HepG2 (cell line): ENCODE data around the gene MKX. TPM values are rescaled to one million over a fixed set of nuclear protein-coding genes. Genes with fewer than 3 reads are reported as not detected.

ENCODE experiments used
- ATAC-seq: fragments of 200-7000 bp; cut with Tn5 transposase; 3 replicates; pipeline ENCODE4 v1.9.1; 2020; ENCODE audit warnings: mild to moderate bottlenecking, moderate library complexity
- BruUV-seq: library from RNA; stranded (reverse); fragments of 400-500 nt; replicated peaks from 2 replicates; lab custom pipeline; 2021; lab: Mats Ljungman, UMichigan
- CTCF ChIA-PET: fragments of 300-600 bp; formaldehyde crosslinking; extraction: SDS; loops from one replicate; lab custom pipeline; 2021; ENCODE audit warnings: low total read pairs, inconsistent platforms, low intra/inter-chr PET ratio; lab: Yijun Ruan, JAX
- POLR2A ChIA-PET: fragments of 350-600 bp; sonication (Branson Sonifier 250); formaldehyde crosslinking; loops from one replicate; lab custom pipeline; 2020; ENCODE audit warnings: antibody characterized with exemption, inconsistent platforms; lab: Yijun Ruan, JAX
- DNase-seq: peaks from one replicate; pipeline ENCODE4 v3.0.0-alpha.2; 2015; ENCODE audit warnings: low spot score
- FAIRE-seq: peaks from 3 replicates; lab custom pipeline; 2011; peaks lifted over from hg19 to GRCh38; lab: Jason Lieb, UNC
- H2AFZ ChIP-seq: one replicate; pipeline ENCODE4 v1.6.1; 2011; ENCODE audit warnings: low read length, inconsistent platforms
- H3K27ac ChIP-seq: fragments of 300-600 bp; 3 replicates; pipeline ENCODE4 v1.8.0; 2011; ENCODE audit warnings: mixed run types, mild to moderate bottlenecking, mixed read lengths, low read length, inconsistent platforms; ENCODE audit not compliant: insufficient read depth; ENCODE audit errors: extremely low read length
- H3K27me3 ChIP-seq, 2 experiments: fragments of 200-600 bp in 1 of 2; 2 replicates in 1 of 2; 3 replicates in 1 of 2; pipeline versions ENCODE4 v1.6.0 to v1.8.0; 2011; ENCODE audit warnings: low read length in 2 of 2, mild to moderate bottlenecking in 2 of 2, moderate library complexity in 2 of 2, inconsistent platforms in 1 of 2; ENCODE audit not compliant: insufficient read depth in 2 of 2, control insufficient read depth in 1 of 2
- H3K36me3 ChIP-seq, 2 experiments: fragments of 200-600 bp in 1 of 2; replicated peaks in 1 of 2; 2 replicates in 1 of 2; 3 replicates in 1 of 2; pipeline versions ENCODE4 v1.5.1 to v1.8.0; 2011; ENCODE audit warnings: low read length in 2 of 2, inconsistent platforms in 1 of 2; ENCODE audit not compliant: insufficient read depth in 2 of 2, control insufficient read depth in 1 of 2
- H3K4me1 ChIP-seq: 2 replicates; pipeline ENCODE4 v1.5.1; 2012; ENCODE audit warnings: low read length, inconsistent platforms; ENCODE audit not compliant: insufficient read depth
- H3K4me2 ChIP-seq: 2 replicates; pipeline ENCODE4 v1.6.0; 2011; ENCODE audit warnings: low read depth, low read length, inconsistent platforms
- H3K4me3 ChIP-seq, 3 experiments: fragments of 200-600 bp in 1 of 3; sonication (generic), shearing (Covaris generic) in 1 of 3; replicated peaks in 1 of 3; 2 replicates each; pipeline ENCODE4 v1.5.1; 2011 to 2016; ENCODE audit warnings: low read length in 3 of 3, inconsistent platforms in 2 of 3, low read depth in 2 of 3, mild to moderate bottlenecking in 2 of 3, control low read depth in 1 of 3, mixed read lengths in 1 of 3; ENCODE audit not compliant: insufficient read depth in 1 of 3
- H3K79me2 ChIP-seq: one replicate; pipeline ENCODE4 v1.6.1; 2011; ENCODE audit warnings: low read length, inconsistent platforms; ENCODE audit not compliant: insufficient read depth
- H3K9ac ChIP-seq: 2 replicates; pipeline ENCODE4 v1.6.0; 2011; ENCODE audit warnings: mild to moderate bottlenecking, low read depth, low read length, inconsistent platforms; ENCODE audit not compliant: insufficient read depth
- H3K9me3 ChIP-seq: 2 replicates; pipeline ENCODE4 v1.5.1; 2012; ENCODE audit warnings: mild to moderate bottlenecking, low read length
- H4K20me1 ChIP-seq: 2 replicates; pipeline ENCODE4 v1.6.0; 2011; ENCODE audit warnings: inconsistent platforms, mild to moderate bottlenecking, low read length, moderate library complexity; ENCODE audit not compliant: insufficient read depth
- AGO2 ChIP-seq: fragments of 200-400 bp; formaldehyde crosslinking; optimal IDR thresholded peaks from 2 replicates; pipeline ENCODE3; 2017; ENCODE audit warnings: mild to moderate bottlenecking, low read depth, low read length, moderate library complexity
- CEBPG ChIP-seq: IDR thresholded peaks from 2 replicates; pipeline ENCODE4 v1.6.1; 2016
- KAT7 ChIP-seq: IDR thresholded peaks from 2 replicates; pipeline ENCODE4 v1.6.1; 2018; ENCODE audit warnings: borderline replicate concordance, missing compliant biosample characterization
- NCOA5 ChIP-seq: sonication (generic); formaldehyde crosslinking; IDR thresholded peaks from 2 replicates; pipeline ENCODE4 v1.4.0; 2020; ENCODE audit warnings: missing genetic modification reagents
- NFATC3 ChIP-seq: sonication (generic); formaldehyde crosslinking; IDR thresholded peaks from 2 replicates; pipeline ENCODE4 v1.5.1; 2020; ENCODE audit warnings: mild to moderate bottlenecking, missing genetic modification reagents
- PHB2 ChIP-seq: fragments of 450-650 bp; IDR thresholded peaks from 2 replicates; pipeline ENCODE4 v1.6.1; 2018; ENCODE audit not compliant: partially characterized antibody
- RFXANK ChIP-seq: IDR thresholded peaks from 2 replicates; pipeline ENCODE4 v1.6.1; 2016
- THYN1 ChIP-seq: sonication (generic); formaldehyde crosslinking; IDR thresholded peaks from 2 replicates; pipeline ENCODE4 v1.8.1; 2023; ENCODE audit warnings: low read depth, mild to moderate bottlenecking, moderate library complexity, missing genetic modification reagents, borderline replicate concordance
- TP53 ChIP-seq: sonication (generic); formaldehyde crosslinking; conservative IDR thresholded peaks from 2 replicates; pipeline ENCODE4 v1.4.0; 2020; ENCODE audit warnings: missing genetic modification reagents
- TSC22D2 ChIP-seq: sonication (generic); formaldehyde crosslinking; IDR thresholded peaks from 2 replicates; pipeline ENCODE4 v1.5.1; 2020; ENCODE audit warnings: missing genetic modification reagents, mild to moderate bottlenecking, borderline replicate concordance
- YEATS4 ChIP-seq: sonication (generic); formaldehyde crosslinking; IDR thresholded peaks from 2 replicates; pipeline ENCODE4 v1.4.0; 2020; ENCODE audit warnings: missing genetic modification reagents, borderline replicate concordance
- ZBTB43 ChIP-seq: sonication (generic); formaldehyde crosslinking; conservative IDR thresholded peaks from 2 replicates; pipeline ENCODE4 v1.4.0; 2020; ENCODE audit warnings: missing genetic modification reagents
- ZNF274 ChIP-seq: sonication (generic); formaldehyde crosslinking; IDR thresholded peaks from 2 replicates; pipeline ENCODE4 v1.5.1; 2020; ENCODE audit warnings: mild to moderate bottlenecking, missing genetic modification reagents
- ZNF296 ChIP-seq: sonication (generic); formaldehyde crosslinking; conservative IDR thresholded peaks from 2 replicates; pipeline ENCODE4 v1.5.0; 2020; ENCODE audit warnings: mild to moderate bottlenecking, missing genetic modification reagents
- ZNF670 ChIP-seq: sonication (generic); formaldehyde crosslinking; IDR thresholded peaks from 2 replicates; pipeline ENCODE4 v1.8.0; 2022; ENCODE audit warnings: mild to moderate bottlenecking, missing genetic modification reagents, borderline replicate concordance
- ZNF691 ChIP-seq: sonication (generic); formaldehyde crosslinking; IDR thresholded peaks from 2 replicates; pipeline ENCODE4 v1.4.0; 2020; ENCODE audit warnings: missing genetic modification reagents, low read depth, mild to moderate bottlenecking, borderline replicate concordance
- ZNF784 ChIP-seq: sonication (generic); formaldehyde crosslinking; IDR thresholded peaks from 2 replicates; pipeline ENCODE4 v1.5.1; 2020; ENCODE audit warnings: missing genetic modification reagents, mild to moderate bottlenecking, borderline replicate concordance
- in situ Hi-C: cut with HindIII; loops from 2 replicates; pipeline ENCODE4 v1.10.0; 2017; ENCODE audit warnings: low pct_unique_long_range_greater_than_20kb; ENCODE audit not compliant: extremely low pct_ligation_motif_present
- intact Hi-C: fragments of 100-400 bp; cut with micrococcal nuclease; formaldehyde crosslinking; loops from one replicate; pipeline ENCODE4 v1.10.0; 2022; ENCODE audit not compliant: unreplicated experiment
- polyA plus RNA-seq, 8 experiments: library from polyadenylated mRNA; depleted of rRNA in 3 of 8; stranded (reverse) in 7 of 8; unstranded in 1 of 8; fragments of >200 nt; fragmentation: Illumina TruSeq in 4 of 8; extraction: Trizol in 4 of 8; gene quantifications; 2 replicates each; pipeline versions ENCODE4 v1.2.1 to v1.2.3, GENCODE V29; 2011 to 2016; ENCODE audit warnings: low read depth in 4 of 8, missing spikeins in 1 of 8, mixed read lengths in 1 of 8; ENCODE audit not compliant: insufficient read depth in 1 of 8
- total RNA-seq, 5 experiments: library from RNA; depleted of rRNA; stranded (reverse); fragments of >200 nt; fragmentation: Illumina TruSeq; extraction: Trizol; gene quantifications; 2 replicates each; pipeline ENCODE4 v1.2.3, GENCODE V29; 2016; ENCODE audit warnings: low read depth in 1 of 5
- TF ChIP-seq, protein P1 (sequence below): sonication (generic); formaldehyde crosslinking; conservative IDR thresholded peaks from 2 replicates; pipeline ENCODE4 v1.4.0; 2020; ENCODE audit warnings: mild to moderate bottlenecking, missing genetic modification reagents, moderate library complexity
- TF ChIP-seq, protein P2 (sequence below): IDR thresholded peaks from 2 replicates; pipeline ENCODE4 v1.6.1; 2016; ENCODE audit warnings: control low read depth

MKX gene
- total and polyA plus RNA-seq, 2 of the 13 experiments (the other 11 are each of a cell fraction or from before 2014, with no cell fraction given): not detected

GRCh38 chr10:27710014-27710413 lies 35.6 kb downstream of the MKX start:
- intact Hi-C loops: no loop called here

More at GRCh38 chr10:27710014-27710413, 35.6 kb downstream of the MKX start:
- Histone ChIP-seq H3K9ac (no peak overlapping the region), H3K27ac (no peak overlapping the region), H4K20me1 (no peaks in the 10 kb centered on the region), H3K27me3 (no peaks in the 10 kb centered on the region; a peak in 1 of 5 replicates), H3K9me3 (no peaks in the 10 kb centered on the region), H3K79me2 (no peaks in the 10 kb centered on the region), H2AFZ (no peak overlapping the region), H3K4me2 (no peak overlapping the region), H3K4me3 (no peak overlapping the region), H3K4me1 (no peaks in the 10 kb centered on the region), H3K36me3 (no peaks in the 10 kb centered on the region)
- in situ Hi-C loops: no loop called here
- POLR2A ChIA-PET: no interaction called here
- no peak for ATAC-seq
- no peak for DNase-seq
- no TSS peak for BruUV-seq
- CTCF ChIA-PET: no interaction called here
- FAIRE-seq: no peak
- no peak for TF ChIP-seq AGO2
- no peak for TF ChIP-seq ZBTB43 (CRISPR knock-in tag)
- TF ChIP-seq, protein P1, sequence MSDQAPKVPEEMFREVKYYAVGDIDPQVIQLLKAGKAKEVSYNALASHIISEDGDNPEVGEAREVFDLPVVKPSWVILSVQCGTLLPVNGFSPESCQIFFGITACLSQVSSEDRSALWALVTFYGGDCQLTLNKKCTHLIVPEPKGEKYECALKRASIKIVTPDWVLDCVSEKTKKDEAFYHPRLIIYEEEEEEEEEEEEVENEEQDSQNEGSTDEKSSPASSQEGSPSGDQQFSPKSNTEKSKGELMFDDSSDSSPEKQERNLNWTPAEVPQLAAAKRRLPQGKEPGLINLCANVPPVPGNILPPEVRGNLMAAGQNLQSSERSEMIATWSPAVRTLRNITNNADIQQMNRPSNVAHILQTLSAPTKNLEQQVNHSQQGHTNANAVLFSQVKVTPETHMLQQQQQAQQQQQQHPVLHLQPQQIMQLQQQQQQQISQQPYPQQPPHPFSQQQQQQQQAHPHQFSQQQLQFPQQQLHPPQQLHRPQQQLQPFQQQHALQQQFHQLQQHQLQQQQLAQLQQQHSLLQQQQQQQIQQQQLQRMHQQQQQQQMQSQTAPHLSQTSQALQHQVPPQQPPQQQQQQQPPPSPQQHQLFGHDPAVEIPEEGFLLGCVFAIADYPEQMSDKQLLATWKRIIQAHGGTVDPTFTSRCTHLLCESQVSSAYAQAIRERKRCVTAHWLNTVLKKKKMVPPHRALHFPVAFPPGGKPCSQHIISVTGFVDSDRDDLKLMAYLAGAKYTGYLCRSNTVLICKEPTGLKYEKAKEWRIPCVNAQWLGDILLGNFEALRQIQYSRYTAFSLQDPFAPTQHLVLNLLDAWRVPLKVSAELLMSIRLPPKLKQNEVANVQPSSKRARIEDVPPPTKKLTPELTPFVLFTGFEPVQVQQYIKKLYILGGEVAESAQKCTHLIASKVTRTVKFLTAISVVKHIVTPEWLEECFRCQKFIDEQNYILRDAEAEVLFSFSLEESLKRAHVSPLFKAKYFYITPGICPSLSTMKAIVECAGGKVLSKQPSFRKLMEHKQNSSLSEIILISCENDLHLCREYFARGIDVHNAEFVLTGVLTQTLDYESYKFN: no peak
- TF ChIP-seq CEBPG (CRISPR knock-in tag): no peak
- no peak for TF ChIP-seq NFATC3 (CRISPR knock-in tag)
- no peak for TF ChIP-seq THYN1 (CRISPR knock-in tag)
- no peak for TF ChIP-seq TP53
- TF ChIP-seq RFXANK: no peak
- no peak for TF ChIP-seq ZNF784 (CRISPR knock-in tag)
- no peak for TF ChIP-seq PHB2
- no peak for TF ChIP-seq ZNF296 (CRISPR knock-in tag)
- TF ChIP-seq, protein P2, sequence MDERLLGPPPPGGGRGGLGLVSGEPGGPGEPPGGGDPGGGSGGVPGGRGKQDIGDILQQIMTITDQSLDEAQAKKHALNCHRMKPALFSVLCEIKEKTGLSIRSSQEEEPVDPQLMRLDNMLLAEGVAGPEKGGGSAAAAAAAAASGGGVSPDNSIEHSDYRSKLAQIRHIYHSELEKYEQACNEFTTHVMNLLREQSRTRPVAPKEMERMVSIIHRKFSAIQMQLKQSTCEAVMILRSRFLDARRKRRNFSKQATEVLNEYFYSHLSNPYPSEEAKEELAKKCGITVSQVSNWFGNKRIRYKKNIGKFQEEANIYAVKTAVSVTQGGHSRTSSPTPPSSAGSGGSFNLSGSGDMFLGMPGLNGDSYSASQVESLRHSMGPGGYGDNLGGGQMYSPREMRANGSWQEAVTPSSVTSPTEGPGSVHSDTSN (CRISPR knock-in tag): no peak
- no peak for TF ChIP-seq KAT7
- no peak for TF ChIP-seq TSC22D2
- no peak for TF ChIP-seq ZNF274
- no peak for TF ChIP-seq YEATS4 (CRISPR knock-in tag)
- no peak for TF ChIP-seq NCOA5 (CRISPR knock-in tag)
- TF ChIP-seq ZNF691: no peak
- TF ChIP-seq ZNF670 (CRISPR knock-in tag): no peak
